GM18867 (cell line): Measurements from ENCODE around the gene LIX1.
A peak's percentile ranks its signal among the peaks of the same experiment; 100 is the strongest.
"Not testable (repeated sequence)": the region's sequence is repeated elsewhere in the genome, so short reads cannot be mapped to it uniquely, and the experiment has no call there.

Experiments
- ATAC-seq: cut with Tn5 transposase; IDR thresholded peaks from one replicate; pipeline ENCODE4 v1.9.1; 2021; ENCODE audit warnings: mild to moderate bottlenecking, moderate library complexity; ENCODE audit not compliant: unreplicated experiment

The LIX1 gene

DNA sequence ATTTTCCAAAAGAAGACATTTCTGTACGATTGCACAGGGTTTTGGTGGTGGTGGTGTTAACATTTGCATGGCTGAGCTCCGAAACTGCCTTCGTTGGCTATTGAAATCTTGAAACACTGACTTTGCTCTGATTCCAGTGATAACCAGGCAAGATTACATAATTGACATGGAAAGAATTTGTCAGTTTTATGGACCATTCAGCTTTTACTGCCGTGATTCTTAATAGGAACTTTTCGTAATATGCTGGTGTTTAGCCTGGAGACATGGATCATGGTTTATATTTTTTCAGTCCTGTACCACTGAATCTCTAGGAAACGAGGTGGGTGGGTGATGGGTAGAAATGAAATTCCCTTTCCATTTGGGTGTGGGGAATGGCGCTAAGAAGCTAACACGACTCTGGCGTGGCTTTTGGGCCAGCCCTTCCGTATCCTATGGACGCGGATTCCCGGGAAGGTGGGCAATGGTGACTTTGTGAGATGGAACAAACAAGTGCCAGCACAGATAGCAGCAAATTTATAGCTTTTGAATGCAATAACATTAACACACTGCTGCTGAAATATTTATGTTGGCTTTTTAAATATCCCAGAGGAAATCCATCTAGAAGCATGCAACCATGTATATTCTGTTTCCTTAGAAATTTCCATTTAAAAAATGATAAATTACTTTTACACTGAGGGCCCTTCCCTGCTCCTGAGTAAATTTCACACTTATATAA is 36.8 kb downstream of the LIX1 start:
- no peak for ATAC-seq

DNA sequence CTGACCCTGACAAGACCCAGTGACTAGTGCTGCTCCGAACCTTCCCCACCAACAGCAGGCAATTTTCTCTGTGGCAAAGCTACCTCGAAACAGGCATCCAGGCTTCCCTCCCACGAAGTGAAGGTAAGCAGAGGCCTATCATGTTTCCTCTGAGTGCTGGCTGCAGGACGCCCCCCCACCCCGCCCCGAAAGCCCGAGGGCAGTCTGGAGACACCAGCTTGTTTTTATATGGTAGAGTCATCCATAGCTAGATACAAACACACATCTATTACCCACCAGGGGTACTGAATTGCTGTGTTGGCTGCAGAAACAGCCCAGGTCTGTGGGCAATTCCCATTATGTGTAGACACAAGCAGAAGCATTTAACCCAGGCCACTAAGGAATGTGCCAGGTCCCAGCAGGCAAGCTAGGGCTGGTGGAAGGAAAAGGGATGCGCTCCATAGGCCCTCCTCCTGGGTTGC is 40.4 kb downstream of the LIX1 start:
- ATAC-seq = no peak

DNA sequence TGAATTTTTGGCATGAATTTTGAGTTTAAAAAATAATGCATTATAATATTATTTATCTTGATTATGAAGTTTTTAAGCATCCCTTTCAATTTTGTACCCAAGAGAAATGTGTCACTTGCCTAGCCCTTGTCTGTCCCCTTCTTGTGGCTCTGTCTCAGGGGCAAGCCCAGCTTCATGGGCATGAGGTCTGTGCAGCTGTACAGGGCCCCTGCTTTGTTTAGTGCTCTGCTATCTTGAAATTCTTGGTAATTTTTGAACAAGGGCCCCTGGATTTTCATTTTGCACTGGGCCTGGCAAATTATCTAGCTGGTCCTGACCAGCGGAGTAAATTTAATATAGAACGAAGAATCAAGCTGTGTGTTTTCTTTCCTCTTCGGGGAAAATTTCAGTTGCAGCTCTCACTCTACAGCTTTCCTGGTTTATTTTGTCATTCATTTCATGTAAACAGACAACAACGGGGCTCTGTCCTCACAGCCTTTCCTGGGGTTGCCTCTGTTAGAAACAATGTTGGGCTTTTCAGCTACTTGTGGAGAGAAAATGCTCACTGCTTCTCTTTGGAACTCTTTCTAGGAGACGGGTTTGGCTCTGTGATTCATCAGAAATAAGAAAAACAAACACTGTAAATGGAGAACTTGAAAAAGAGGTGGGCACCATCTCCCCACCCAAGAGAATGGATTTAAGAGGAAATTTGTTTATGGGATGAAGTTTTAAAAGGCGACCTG is 41.1 kb downstream of the LIX1 start:
- no peak for ATAC-seq

DNA sequence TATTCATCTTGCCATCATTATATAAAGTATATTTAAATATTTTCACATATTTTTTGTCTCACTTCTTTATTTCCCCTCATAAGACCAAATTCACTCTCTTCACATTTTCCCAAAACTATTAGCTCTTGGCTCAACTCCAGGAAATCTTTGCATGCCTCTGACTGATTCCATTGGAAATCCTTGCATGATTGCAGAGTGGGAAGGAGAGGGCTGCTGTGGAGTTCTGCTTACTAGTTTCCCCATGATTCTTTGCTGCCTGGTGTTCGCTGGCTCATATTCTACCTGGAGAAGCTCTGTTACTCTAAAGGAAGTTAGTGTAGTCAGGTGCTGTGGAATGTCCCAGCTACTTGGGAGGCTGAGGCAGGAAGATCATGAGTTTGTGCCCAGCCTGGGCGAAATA is 41.9 kb downstream of the LIX1 start:
- ATAC-seq = no peak

DNA sequence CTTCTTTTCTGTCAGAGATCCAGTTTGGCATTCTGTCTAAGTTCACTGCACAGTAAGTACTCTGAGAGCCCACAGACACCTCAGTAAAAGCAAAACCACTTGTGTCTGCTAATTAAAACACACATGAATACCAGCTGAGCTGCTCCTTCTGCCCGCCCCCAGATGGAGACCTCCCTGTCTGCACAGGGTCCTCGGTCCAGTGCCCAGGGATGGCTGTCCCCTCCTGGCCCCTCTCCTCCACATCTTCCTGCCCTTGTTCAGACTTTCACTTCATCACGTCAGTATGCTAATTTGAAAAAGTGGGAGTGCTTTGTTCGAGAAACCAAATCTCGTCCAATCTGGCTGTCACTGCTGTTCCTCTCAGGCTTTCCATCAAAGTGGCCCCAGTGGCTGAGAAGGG is 43.5 kb downstream of the LIX1 start:
- peak; percentile 40 for ATAC-seq

DNA sequence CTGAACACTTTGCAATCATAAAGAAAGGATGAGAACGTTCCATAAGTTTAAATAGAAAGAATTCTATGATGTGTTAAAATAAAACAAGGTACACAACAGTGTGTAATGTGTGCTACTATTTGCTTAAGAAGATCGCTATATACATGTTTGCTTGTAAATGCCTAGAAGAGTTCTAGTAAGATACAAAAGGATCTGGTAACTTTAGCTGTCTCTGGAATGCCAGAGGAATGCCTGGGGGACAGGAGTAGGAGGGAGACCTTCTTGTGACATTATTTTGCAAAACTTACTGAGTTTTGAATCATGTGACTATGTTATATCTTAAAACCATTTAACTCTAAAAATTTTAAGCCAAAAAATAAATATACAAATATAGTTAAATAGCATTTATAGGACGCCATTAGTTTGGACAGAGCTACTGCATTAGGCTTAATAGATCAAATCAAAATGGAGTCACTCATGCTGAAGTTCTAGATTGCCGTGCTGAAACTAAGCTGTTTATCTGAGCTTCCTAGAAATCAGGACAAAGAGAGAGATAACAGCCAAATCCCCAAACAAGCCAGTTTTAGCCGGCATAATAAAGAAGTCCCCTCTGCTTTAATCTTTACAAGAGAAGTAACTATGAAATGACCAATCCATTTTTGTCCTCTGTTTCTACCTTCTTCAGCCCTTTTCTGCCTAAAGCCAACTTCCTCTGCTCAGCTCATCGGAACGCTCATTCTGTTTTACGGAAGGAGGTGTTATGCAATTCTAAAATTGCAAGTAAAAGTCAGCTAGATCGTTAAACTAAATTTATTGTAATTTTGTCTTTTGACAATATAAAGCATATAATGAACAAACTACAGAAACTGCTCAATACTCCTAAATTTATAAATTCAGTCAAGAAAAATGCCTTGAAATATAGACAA is 44.8 kb downstream of the LIX1 start:
- no peak for ATAC-seq

DNA sequence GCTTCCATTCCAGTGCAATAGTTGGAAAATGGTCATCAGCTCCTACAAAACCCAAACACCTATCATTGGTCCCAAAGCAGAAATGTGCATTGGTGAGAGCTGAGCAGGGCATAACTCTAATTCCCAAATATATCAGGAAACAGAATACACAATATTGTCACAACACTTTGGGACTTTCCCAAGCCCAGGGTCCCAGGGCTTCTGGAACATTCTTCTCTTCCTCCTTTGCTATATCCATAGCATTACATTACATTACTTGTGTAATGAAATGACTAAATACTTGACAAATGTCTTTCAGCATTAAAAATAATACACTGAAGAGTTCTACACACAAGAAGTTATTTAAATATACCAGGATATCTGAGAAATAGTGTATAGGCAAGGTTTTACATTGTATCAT is 45.6 kb downstream of the LIX1 start:
- ATAC-seq = no peak

DNA sequence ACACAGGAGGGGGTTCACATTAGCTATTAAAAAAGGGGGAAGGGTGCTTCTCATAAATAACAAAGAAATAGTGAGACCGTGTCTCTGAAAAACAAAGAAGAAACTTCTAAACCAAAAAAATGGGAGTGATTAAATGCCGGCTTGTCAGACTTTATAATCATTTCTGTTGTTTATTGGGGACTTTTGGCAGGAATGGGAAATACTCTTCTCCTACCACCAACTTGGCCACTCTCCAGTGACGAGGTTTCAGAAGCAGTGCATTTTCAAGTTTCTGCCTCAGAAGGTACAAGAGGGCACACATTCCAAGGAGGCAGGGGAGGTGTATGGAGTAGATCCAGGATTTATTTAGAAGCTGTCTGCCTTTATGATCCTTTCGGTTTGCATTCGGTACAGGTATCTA is 46.2 kb downstream of the LIX1 start:
- ATAC-seq = no peak

DNA sequence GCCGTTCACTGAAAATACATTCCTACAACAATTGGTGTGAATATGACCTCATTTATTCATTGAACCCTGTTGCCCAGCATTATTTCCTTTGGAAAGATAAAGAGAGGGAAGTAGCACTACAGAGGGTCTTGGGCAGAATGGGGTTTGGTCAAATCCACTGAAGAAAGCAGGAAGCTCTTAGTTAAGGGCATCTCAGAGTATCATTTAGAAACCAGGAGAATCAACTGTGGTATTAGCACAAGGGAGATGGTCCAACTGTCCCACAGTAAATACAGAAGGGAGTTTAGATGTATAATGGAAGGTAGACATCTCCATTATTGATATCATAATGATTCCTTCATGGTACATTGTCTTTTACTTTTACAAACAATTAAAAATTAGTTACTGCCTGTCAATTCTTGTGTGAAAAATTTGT is 47.1 kb downstream of the LIX1 start:
- peak; percentile 29 for ATAC-seq

DNA sequence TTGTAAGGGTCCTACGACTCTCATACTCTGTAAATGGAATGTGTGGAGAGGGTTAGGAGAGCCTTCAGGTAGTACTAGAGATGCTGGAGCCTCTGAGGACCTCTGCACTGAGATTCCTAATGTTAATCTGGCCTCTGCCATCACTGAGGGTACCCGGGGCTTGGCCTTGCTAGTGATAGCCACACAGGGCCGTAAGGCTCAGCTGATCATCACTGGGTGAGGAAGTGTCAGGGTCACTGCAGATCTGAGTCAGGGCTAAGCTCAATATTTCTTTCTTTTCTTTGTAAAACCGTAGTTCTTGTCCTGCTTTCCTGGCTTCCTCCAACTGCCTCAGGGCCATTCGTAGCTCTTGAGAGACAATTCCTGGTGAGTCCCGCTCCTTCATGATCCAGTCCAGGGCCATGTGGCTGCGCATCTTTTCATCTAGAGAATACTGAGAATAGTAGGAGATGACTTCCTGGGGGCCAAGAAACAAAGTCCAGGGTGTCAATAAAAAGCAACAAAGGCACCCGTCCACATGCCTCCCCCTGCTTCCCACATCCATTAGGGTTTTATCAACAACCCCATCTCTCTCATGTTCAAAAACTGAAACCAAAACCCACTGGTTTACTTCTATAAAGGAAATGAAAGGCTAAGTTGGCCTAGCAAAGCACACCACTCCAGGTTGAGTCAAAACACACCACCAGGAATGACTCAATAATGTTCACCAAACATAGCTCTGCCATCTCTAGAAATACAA is 47.7 kb downstream of the LIX1 start:
- ATAC-seq = peak; percentile 98

DNA sequence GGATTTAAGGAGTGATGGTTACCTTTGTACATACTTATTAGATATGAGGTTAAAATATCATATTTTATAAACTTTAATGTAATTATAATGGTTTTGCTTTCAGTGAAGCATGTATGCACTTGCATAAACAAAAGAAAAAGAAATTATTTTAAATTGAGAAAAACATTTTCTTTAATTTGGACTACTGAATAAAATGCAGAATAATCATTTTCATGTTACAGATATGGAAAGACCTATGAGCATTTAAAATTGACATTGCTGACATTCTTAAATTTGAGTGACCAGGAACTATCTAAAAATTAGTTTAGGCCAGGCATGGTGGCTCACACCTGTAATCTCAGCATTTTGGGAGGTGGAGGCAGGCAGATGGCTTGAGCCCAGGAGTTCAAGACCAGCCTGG is 49.2 kb downstream of the LIX1 start:
- ATAC-seq = no peak

DNA sequence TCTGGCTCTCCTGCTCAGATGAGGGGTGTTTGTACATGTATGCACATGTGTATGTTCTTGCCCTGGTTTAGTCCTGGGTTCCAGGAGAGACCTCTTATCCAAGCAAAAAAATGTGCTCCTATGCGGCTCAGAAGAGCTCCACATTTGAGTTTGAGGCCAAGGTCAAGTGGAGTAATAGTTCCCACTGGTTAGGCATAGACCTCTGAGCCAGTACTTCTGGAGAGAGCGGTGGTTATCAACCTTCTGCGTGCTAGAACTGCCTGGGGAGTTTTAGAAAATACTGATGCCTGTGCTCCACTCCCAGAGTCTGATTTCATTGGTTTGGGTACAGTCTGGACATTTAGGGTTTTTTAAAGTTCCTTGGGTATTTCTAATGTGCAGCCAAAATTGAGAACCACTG is 51.5 kb downstream of the LIX1 start:
- ATAC-seq = no peak

DNA sequence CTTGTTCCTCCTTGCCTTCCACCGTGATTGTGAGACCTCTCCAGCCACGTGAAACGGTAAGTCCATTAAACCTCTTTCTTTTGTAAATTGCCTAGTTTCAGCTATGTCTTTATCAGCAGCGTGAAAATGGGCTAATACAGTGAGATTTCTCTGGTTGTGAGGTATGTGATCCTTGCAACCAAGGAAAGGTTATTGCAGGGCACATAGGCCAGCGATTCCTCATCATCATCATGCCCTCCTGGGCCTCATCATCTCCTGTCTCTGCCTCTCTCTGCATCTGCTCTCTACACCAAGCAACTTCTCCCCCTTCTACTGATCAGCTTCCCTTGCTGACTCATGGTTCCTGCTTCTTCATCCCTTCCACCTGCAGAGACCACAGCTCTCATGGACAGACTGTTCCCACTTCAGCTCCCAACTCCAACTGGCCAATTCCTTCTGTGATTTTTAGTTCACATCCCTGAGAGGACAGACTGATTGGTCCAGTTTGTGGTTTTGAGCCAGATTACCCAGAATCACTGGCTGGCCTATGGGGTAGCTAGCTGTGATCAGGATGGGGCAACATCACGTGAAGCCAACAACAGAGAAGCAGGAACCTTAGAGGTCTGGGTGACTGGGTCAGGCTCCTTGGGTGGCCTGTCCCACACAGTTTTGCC is 53.1 kb downstream of the LIX1 start:
- no peak for ATAC-seq

DNA sequence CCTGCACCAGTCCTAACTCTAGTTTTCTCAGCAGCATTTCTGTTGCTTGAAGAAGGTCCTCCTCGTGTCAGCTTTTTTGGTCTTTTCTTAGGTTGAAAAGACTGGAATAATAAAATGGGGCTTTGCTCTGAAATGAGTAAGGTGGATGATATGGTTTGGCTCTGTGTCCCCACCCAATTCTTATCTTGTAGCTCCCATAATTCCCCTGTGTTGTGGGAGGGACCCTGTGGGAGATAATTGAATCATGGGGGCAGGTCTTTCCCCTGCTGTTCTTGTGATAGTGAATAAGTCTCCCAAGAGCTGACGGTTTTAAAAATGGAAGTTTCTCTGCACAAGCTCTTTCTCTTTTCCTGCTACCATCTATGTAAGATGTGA is 53.6 kb downstream of the LIX1 start:
- no peak for ATAC-seq

DNA sequence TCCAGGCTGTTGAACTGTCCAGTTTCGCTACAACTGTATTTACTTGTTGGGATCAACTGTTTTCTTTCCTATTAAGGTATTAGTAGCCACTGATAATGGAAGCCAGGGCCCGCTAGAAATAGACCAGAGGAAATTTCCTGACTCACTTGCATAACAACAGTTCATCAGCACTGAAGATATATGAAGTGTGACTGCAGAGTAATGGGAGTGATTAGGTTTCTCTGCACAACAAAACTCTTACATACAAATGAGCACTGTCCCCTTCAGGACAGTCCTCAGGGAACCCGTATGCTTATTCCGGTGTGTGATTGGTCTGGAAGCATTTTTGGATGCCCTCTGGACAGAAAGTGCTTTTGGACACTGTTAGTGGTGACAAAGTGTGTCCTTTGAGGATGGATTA is 55.3 kb downstream of the LIX1 start:
- no peak for ATAC-seq

DNA sequence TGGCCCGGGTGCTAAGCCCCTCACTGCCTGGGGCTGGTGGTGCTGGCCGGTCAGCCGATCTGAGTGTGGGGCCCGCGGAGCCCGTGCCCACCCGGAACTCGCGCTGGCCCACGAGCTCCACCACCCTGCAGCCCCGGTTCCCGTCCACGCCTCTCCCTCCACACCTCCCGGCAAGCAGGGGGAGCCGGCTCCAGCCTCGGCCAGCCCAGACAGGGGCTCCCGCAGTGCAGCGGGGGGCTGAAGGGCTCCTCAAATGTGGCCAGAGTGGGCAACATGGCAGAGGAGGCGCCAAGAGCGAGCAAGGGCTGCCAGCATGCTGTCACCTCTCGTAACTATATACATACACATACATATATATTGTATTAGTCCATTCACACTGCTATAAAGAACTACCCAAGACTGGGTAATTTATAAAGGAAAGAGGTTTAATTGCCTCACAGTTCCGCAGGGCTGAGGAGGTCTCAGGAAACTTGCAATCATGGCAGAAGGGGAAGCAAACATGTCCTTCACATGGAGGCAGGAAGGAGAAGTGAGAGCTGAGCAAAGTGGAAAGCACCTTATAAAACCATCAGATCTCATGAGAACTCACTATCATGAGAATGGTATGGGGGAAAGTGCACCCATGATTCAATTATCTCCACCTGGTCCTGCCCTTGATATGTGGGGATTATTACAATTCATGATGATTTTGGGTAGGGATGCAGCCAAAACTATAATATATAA is 56.8 kb downstream of the LIX1 start:
- ATAC-seq = no peak

DNA sequence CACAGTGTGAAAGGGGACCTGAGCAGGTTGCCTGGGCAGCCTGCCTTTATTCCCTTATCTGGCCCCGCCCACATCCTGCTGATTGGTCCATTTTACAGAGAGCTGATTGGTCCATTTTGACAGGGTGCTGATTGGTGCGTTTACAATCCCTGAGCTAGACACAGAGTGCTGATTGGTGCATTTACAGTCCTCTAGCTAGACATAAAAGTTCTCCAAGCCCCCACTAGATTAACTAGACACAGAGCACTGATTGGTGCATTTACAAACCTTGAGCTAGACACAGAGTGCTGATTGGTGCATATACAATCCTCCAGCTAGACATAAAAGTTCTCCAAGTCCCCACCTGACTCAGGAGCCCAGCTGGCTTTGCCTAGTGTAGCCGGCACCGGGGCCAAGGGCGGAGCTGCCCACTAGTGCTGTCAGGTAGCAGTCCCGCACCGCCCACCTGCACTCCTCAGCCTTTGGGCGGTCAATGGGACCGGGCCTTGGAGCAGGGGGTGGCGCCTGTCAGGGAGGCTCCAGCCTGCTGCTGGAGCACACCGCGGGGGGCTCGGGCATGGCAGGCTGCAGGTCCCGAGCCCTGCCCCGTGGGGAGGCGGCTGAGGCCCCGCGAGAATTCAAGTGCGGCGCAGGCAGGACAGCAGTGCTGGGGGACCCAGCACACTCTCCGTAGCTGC is 57.5 kb downstream of the LIX1 start:
- not testable (repeated sequence) for ATAC-seq

DNA sequence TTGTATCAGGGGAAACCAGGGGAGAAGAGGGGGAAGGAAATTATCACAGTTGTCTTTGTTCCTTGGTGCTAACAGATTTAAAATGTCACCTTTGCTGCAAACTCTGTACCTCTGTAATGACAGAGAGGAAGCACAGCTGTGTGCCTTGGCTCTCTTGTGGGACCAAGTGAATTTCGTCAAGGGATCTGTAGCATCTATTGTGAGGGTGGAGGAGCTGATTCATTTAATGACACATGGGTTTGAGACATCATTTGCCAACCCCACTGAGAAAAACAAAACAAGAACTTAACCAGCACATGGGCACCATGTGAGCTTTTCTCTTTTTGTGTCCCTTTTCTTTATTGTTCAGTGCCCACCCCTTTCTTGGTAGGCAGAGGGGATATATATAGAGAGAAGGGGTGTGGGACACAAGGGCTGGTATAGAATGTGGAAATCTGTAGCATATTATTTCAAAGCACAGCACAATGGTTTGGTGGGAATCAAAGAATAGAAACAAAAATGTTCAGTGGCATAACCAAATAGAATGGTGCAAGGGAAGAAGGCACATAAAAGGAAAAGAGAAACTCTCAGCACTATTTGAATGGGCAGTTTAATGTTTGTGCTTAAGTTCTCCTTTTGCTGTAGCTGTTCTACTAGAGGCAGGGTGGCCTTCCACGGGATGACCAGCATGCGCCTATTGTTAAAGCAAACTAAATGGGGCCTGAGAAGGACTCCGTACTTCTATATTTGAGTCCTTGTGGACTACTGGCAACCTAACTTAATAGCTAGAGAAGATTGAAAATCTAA is 63.3 kb downstream of the LIX1 start:
- ATAC-seq = no peak
